ENCODE measurements around the gene ADAM12. TPM values are rescaled to one million over a fixed set of nuclear protein-coding genes. Genes with fewer than 3 reads are reported as not detected.
A peak's percentile ranks its signal among the peaks of the same experiment; 100 is the strongest.
"Not testable (repeated sequence)": the region's sequence is repeated elsewhere in the genome, so short reads cannot be mapped to it uniquely, and the experiment has no call there.

ADAM12 gene
- total RNA-seq, 1 experiment from 2014 or later, result 21.2 TPM

DNA sequence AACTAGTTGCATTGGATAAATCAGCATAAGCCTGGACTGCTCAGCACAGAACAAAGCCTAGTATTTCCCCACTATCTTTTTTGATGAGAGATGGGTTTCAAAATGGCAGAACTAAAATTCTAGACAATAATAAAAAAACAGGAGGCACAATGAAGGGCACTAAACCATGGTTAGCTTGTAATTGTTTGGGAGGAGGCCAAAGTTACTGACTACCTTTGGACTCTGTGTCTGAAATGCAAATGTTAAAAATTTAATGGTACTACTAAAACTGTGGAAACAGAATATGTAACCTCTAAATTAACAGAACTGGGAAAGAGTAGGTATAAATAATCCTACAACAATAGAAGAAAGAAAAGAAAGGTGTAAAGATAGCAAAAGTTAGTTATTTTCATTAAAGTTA lies 13.0 kb downstream of the ADAM12 start:
- DNase-seq (ENCODE audit: low read depth), result no peak

DNA sequence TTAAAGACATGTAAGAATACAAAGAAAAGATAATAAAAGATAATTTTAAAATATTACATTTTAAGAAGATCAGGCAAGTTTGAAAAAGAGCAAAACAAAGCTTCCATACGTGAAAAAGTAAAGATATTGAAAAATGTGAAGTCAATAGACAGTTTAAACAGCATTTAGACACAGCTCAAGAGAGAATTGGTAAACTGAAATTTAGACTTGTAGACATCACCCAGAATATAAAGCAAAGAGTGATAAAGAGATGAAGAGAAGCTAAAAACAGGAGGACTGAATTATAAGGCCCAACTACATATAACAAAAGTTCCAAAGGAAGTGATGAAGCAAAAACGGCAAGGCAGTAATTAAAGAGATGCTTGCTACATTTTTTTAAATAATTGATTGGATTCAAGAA lies 13.8 kb downstream of the ADAM12 start:
- no peak for DNase-seq (ENCODE audit: low read depth)

DNA sequence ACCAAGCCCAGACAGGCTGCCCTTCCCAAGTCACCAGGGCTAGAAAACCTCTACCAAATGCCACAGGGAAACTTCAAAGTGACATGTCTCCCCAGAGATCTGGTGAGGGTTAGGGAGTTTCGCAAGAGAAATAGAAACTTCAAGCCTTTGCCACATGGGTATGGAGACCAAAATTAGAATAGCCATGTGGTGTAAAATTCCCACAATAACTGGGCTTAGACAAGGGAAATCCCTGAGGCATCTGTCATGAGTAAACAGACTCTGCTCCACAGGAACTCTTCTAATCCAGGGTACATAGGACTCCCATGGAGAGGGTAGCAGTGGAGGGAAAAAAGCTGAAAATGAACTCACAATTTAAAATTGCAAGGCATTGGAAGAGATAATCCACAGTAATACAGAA lies 14.3 kb downstream of the ADAM12 start:
- peak; percentile 96 for DNase-seq (ENCODE audit: low read depth)

DNA sequence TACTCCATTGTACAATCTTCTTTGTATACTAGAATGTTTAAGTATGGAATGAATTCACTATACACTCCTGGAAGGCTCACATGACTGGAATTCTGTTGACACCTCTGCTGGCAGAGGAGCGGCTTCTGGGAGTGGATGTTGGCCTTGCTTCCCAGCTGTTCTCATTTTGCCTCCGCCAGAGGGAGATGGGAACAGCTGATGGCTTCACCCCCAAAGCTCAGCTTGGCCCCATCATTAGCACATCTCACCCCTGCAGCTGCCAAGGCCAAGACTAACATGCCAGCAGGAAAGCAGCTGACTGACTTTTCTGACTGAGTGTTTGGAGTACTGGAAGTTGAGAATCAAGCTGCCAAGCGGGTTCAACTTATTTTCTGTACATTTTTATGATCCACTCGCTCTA lies 15.1 kb downstream of the ADAM12 start:
- peak; percentile 98 for DNase-seq (ENCODE audit: low read depth)

DNA sequence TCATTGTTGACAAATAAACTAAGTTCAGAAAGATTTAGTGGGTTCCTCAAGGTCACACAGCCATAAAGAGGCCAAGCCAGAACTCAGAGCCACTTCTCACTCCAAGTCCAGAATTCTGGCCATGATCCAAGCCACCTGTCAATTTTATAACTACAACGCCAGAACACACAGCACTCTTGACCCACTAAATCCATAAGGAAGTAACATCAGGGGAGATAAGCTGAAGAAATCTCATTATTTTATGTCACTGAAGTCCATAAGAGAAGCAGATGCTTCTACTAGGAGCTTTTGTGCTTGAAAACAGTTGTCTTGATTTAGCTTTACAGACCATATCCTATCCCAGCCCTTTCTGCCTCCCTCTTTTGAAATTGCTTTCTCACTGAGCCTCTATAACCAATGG lies 15.9 kb downstream of the ADAM12 start:
- DNase-seq (ENCODE audit: low read depth), result peak; percentile 46

DNA sequence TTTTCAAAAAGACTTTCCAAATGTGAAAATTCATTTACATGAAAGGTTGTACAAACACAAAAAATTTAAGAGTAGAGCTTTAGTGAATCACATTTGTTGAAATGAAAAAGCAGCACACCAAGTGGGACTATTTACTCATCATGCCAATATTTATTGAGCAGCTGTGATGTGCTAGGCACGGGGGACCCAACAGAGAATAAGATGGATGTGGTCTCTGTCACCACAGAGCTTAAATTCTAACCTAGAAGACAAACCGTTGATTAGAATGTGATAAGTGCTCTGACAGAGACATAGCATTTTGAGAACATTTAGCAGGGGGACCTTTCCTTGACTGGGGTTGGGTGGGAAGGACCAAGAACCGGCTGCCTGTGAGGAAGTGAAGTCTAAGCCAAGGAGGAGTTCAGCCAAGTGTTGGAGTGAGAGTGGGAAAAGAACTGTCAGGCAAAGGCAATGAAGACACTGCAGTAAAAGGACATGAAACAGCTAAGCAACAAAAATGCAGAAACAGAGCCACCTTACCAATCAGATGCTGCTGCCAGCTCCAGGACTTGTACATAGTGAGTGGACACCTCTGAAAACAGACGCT lies 19.1 kb downstream of the ADAM12 start:
- DNase-seq (ENCODE audit: low read depth), result no peak

DNA sequence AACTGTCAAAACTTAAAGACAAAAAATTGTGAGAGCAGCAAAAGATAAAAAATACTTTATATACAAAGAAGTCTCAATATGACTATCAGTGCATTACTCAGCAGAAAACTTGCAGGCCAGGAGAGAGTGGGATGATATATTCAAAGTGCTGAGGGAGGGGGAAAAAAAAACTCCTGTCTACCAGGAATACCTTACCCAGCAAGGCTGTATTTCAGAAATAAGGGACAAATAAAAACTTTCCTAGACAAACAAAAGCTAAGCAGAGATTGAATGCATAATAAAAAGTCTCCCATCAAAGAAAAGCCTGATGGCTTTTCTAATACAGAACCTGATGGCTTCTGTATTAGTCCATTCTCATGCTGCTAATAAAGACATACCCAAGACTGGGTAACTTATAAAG lies 31.1 kb downstream of the ADAM12 start:
- DNase-seq (ENCODE audit: low read depth), result no peak

DNA sequence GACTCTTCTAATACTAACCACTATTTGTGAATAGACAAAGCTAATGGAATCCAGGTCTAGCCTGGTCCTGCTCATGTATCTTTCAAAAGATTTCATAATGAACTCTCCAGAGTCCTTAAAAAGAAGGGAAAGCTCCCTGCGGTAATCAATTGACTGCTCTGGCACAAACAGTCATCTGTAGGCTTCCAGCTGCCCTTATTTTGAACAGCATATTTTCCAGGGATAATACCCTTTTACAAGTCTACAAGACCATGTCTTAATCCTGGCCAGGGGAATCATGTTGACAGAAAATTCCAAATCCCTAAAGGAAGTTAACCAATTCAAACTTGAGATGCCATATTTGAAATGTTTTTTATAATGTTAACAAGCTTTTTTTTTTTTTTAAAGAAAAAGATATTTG lies 34.6 kb downstream of the ADAM12 start:
- no peak for DNase-seq (ENCODE audit: low read depth)

DNA sequence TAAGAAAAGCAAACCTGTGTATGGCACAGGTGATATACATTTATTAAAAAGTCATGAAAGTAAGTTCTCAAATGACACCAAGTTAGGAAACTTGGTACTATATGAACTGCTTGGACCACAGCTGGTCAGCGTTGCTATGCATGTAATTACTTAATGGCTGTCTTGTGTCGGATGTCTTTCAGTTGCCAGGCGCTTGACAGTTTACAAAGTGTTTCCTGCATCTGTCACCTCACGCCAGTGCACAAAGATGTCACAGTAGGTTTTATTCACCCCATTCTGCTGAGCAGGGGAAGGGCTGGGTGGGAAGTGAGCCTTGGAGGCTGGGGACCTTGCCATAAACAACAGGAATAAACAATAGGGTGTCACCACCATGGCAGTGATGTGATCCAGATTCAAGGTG lies 35.8 kb downstream of the ADAM12 start:
- no peak for DNase-seq (ENCODE audit: low read depth)

DNA sequence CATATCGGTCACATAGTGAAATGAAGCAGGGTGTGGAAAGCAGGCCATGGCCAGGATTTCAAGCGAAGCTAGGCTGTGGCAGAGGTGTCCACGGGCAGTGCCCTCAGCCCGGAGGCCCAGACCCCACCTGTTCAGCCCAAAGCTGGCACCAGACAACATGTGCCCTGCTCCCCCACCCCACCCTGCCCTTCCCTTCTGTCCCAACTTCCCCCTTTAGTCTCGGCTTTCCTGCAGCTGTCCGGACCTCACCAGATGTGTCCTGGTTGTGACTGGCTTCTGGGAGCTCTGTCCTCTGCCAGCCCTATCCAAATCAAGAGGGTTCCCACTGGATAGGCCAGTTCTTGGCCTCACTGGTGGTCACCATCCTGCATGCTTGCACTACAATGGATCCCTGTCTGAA lies 37.3 kb downstream of the ADAM12 start:
- peak; percentile 68 for DNase-seq (ENCODE audit: low read depth)

DNA sequence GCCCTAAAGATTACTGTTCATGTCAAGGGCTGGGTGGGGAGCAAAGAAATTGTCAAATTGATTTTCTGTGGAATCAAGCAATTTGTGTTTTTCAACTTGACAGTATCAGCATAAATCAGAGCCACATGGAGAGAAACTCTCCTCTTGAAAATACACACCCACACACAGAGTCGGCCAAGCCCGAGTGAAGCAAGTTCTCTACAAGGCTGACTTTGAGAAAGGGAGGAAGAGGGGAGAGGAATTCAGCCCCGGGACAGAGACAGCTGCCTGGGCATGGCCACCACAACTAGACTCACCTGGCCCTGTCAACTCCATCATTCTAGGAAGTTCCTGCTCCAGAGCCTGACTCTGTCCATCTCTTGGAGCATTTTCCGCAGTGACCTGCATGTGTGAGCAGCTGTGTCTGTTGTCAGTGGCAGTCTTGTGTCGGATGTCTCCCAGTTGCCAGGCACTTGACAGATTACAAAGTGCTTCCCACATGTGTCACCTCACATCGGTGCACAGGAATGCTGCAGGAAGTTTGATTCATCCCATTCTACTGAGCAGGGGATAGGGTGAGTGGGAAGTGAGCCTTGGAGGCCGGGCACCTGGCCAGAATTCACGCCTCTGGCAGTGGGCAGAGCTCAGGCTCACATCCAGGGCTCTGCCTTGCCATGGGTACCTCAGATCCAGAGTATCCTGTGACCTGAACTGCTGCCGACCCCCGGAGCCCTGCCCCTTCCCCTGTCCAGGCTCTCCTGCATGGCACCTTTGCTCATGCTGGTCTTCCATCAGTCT lies 37.9 kb downstream of the ADAM12 start:
- peak; percentile 100 for DNase-seq (ENCODE audit: low read depth)

DNA sequence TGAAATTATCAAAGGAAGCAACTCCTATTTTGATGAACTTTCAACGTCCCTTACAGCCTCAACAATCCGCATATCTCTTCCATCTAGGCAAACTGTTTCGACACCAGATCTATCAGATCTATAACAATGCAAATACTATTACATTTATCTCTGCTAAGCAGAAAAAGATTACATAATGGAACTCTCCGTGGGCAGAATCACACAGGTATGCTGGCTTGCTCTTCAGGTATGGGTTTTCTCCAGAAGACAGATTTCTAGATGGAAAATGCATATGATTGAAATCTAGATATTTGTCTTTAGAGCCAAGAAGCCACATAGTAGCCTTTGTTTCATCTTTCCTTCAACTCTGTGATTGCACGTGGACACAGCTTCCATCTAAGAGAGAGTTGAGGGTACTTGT lies 38.6 kb downstream of the ADAM12 start:
- no peak for DNase-seq (ENCODE audit: low read depth)

DNA sequence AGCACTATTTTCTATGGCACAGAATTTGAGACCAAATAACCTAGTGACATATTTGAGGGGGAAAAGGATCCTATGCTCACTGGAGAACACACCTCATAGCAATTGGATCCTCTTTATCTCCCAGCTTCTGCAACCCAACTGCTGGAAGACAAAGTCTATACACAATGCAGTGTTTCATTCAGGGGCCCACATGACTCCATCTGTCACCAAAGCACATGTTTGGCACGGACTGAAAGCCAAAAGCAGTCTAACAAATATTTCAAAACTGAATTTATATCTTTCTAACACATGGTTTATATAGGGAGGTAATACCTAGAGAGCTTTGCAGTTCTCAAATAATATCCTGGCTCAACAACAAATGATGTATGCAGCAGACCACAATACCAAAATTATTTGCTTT lies 39.2 kb downstream of the ADAM12 start:
- no peak for DNase-seq (ENCODE audit: low read depth)

DNA sequence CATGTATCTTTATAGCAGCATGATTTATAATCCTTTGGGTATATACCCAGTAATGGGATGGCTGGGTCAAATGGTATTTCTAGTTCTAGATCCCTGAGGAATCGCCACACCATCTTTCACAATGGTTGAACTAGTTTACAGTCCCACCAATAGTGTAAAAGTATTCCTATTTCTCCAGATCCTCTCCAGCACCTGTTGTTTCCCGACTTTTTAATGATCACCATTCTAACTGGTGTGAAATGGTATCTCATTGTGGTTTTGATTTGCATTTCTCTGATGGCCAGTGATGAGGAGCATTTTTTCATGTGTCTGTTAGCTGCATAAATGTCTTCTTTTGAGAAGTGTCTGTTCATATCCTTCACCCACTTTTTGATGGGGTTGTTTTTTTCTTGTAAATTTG lies 44.8 kb downstream of the ADAM12 start:
- DNase-seq (ENCODE audit: low read depth), result not testable (repeated sequence)

DNA sequence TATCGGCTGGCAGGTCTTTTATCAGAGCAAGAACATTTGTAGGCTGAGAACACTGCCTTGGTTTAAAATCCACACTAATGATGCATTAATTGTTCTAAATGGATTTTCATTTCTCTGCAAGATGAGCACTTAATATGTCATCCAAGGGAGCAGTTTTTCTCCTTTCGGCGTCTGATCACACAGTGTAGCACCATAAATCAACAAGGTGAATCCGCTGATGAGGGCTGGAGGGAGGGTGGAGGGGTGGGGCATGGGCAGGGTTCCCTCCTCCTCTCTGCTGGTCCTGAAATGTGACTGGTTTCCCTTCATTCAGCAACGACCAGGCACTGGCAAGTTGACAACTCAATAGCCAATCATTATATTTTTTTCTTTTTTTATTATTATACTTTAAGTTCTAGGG lies 45.6 kb downstream of the ADAM12 start:
- DNase-seq (ENCODE audit: low read depth), result no peak

DNA sequence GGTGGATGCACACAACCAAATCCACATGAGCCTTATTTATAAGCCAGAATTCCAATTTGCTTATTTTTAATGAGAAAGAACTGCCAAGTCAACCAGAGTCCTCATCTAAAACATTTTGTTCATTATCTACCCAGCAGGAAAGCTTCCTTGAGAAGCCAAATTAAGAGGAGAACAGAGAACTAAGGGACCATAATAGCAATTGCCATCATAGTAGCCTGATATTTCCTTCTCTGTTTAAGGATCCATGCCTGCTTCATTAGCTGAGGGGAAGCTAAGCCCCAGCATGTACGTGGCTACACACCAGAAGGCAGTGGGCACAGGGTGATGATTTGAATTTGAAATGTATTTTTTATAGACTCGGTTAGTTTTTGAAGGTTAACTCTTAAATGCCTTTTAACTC lies 46.8 kb downstream of the ADAM12 start:
- DNase-seq (ENCODE audit: low read depth), result no peak

DNA sequence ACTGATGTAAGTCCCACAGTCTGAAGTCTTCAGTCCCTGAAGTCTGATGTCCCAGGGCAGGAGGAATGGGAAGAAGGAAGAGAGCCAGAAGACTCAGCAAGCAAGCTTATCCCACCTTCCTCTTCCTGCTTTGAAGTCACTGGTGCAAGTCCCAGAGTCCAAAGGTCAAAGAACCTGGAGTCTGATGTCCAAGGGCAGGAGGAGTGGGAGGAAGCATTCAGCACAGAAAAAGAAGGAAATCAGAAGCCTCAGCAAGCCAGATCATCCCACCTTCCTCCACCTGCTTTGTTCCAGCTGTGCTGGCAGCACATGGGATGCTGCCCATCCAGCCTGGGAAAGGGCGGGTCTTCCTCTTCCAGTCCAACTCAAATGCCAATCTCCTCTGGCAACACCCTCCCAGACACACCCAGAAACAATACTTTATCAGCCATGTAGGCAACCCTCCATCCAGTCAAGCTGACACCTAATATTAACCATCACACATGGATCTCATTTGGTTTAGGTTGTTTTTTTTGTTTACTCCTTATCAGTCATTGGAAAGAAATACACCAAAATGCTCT lies 50.9 kb downstream of the ADAM12 start:
- no peak for DNase-seq (ENCODE audit: low read depth)

DNA sequence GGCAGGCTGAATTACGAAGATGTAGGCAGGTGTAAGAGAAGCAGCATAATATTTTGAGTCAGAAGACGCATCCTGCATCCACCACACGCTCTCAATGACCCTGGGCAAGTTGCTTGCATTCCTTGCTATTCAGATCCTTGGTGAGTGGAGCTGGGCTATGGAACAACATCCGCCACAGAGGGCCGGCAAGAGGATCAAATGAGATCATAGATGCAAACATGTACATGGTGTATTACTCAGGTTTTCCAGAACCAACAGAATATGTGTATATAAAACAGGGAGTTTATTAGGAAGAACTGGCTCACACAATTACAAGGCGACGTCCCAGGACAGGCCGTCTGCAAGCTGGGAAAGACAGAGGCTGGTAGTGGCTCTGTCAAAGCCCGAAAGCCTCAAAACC lies 51.5 kb downstream of the ADAM12 start:
- DNase-seq (ENCODE audit: low read depth), result no peak

DNA sequence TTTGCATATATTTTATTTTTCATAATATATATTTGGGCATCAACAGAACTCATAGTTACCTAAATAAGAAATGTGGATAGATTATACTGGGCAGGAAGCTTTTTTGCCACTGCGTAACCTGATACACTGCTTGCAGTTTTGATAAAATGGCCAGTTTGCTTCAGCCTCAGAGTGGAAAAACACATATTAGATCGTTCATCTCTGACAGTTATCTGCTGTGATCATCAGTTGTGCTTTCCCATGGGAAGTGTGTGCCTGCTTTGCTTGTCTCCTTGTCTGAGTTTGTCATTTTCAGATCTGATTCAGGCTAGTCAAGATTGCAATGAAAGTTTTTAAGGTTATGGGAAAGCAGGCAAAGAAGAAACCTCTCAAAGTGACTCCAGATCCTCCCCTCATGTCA lies 54.0 kb downstream of the ADAM12 start:
- DNase-seq (ENCODE audit: low read depth), result no peak

DNA sequence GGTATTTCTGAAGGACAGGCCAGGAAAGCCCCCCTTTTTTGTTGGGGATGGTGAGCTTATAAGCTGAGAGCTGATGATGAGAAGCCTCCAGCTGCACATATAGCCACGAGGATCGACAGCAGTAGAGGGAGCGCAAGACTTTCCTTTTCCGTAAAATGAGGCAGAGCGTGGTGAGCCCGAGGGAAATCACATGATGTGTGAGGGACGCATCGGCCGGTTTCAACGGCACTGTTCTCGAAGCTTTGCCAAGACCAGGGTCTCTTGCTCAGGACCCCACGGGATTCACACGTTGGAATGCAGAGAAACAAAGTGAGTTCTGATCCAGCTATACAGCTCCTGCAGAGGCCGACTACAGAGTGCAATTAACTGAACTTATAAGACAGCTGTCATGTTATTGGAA lies 55.7 kb downstream of the ADAM12 start:
- DNase-seq (ENCODE audit: low read depth), result no peak

DNA sequence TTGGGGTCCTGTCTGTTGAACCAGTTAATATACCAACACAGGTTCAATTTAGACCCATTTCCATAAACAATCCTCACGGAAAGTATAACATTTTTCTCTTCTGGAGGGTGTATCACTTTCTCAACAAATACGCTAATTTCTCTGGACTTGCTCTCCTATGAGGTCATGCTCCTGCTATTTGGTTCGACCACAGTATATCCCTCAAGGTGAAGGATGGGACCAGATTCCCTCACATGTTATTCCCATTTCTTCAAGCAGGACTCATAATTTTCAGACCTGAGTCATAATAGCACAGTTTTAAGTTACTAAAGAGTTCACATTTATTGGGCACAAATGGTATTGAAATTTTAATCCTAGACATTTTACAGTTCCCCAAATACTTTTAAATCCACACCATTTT lies 57.2 kb downstream of the ADAM12 start:
- peak; percentile 94 for DNase-seq (ENCODE audit: low read depth)

DNA sequence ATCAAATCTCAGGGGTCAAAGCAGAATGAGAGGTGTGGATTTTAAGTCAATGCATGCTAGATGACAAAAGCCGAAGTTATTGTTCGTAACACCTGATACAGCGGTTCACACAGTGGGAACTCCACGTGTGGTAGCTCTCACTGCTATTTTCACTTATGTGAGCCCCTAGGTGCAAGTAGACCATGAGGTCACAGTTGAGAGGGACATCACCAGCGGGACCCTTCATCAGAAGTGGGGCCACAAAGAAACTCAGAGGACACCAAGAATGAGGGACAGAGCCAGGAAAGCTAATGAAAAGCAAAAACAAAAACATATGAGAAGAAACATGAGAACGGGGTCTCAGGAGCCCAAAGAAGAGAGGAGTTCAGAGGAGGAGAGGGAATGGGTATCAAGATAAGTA lies 63.5 kb downstream of the ADAM12 start:
- no peak for DNase-seq (ENCODE audit: low read depth)

DNA sequence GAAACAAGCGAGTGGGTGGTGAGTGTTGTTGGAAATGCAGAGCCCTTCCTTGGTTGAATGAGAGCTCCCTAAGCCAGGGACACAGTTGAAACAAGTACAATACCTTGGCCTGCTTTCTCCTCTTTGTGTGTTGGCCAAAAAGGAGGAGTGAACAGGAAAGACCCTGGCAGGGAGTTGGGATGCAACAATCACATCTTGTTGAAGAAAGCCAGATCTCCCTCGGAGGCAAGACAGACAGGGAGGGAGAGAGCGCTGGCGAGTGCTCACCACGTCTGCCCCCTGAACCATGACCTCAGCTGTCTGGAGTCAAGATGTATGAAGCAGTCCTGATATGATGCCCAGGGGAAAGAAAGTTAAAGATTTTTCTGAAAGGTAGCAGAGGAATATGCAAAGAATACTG lies 66.8 kb downstream of the ADAM12 start:
- DNase-seq (ENCODE audit: low read depth), result no peak
